NCI-H460 (cell line): ENCODE data around the gene MAGEA10. TPM values are rescaled to one million over a fixed set of nuclear protein-coding genes. Genes with fewer than 3 reads are reported as not detected.

Experiments
- DNase-seq: peaks from one replicate; pipeline ENCODE4 v3.0.0-alpha.2; 2016; ENCODE audit warnings: low read depth; ENCODE audit errors: extremely low read depth
- total RNA-seq: library from RNA; depleted of rRNA; stranded (reverse); fragments of >200 nt; shearing (Covaris generic); gene quantifications from 2 replicates; pipeline ENCODE4 v1.2.3, GENCODE V29; 2014; rRNA removed

The MAGEA10 gene
- total RNA-seq, 1 experiment from 2014 or later: not detected

DNA sequence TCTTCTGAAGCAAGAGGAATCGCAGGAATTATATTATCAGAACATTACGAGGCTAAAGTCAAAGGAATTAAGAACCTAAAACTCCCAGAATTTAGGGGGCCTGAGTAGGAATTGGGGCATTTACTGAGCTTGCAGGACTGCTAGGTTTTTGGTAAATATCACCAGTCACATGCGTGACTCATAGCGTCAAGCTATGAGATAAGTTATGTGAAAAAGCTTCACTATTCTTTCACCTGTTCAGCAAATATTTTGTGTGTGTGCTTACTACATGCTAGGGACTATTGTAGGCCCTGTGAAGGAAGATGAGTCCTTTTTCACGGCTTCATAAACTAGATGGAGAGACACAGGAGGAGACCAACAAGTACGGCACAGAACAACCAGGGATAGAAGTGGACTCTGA, 52.2 kb downstream of the MAGEA10 start:
- DNase-seq: no peak

Other genes with a start within 250 kb of the MAGEA10 start
- not detected in 2 replicates for gene MAGEA4, start 225.7 kb downstream of the MAGEA10 start, total RNA-seq
- gene GABRE, start 163.9 kb downstream of the MAGEA10 start, total RNA-seq: 26.6 and 45.3 TPM in 2 replicates